Cerebellar nuclear complex (tissue), 1 donor: ENCODE results near the gene CRLF1.
"Not testable (repeated sequence)": the region's sequence is repeated elsewhere in the genome, so short reads cannot be mapped to it uniquely, and the experiment has no call there.

Experiments used
- DNase-seq, 2 experiments: peaks; one replicate each; lab custom pipeline; 2025; lab: John Stamatoyannopoulos, UW

The CRLF1 gene

DNA sequence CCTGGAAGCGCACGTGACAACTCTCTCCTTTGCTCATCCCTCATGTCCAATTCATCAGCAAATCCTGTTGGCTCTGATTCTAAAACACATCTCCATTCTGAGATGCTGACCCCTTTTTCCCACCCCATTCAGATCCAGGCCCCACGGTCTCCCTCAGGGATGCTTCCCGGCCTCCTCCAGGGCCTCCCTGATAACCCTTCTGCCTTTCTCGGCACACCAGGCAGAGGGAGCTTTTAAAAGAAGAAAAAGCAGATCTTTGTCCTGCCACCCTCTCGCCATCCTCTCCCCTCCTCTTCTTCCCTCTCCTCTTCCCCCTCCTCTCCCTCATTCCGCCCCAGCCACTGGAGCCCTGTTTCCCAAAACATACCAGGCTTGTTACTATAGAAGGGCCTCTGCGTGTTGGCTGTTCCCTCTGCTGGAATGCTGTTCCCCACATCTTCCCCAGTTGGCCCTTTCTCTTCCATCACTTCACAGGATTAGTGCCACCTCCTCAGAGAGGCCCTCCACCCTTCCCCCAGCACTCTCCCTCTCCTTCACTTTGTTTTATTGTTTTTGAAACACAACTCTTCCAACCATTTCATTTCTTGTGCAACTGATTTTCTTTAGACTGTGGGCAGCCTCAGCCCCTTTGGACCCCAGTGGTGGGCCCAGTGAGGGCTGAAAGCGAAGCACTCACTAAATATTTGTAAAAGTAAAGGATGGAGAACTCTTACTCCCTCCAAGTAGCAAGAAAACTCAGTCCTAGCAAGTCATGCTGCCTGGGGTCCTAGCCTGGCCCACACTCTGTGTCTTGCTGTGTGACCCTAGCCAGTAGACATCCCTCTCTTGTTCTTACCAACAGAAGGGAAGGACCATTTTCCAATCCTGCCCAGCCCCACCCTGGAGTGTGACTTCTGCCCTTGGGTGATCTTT lies 2.5 kb upstream of the CRLF1 start:
- DNase-seq, result no peak

DNA sequence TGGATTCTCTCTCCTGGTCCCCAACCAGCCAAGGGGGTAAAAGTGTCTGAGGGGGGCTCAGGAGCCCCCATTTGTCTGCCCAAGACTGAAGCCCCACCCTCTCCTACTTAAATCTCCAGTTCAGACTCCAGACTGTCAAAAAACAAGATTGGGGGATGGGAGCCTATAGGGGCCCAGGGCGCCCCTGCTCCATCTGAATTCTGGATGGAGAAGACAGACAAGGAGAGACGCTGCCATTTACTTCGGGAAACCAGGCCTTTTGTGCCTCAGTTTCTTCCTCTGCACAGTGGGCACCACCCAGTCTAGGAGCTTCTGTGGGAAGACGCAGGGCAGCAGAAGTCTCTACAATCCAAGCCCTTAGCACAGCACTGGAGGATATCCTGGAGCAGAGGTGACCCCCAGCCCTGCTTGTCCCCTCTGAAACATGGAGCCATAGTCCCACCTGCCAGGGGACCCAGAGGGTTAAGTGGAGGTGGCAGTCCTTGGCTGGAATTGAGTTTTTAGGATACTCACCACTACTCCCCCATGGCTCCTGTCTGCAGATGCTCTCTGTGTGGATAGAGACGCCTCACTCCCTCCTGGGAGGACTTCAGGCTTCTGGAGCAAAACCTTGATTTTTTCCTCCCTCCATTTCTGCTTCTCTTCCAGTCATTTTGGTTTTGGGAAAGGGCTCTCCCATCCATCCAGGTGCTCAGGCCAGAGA lies 1.7 kb upstream of the CRLF1 start:
- no peak for DNase-seq

DNA sequence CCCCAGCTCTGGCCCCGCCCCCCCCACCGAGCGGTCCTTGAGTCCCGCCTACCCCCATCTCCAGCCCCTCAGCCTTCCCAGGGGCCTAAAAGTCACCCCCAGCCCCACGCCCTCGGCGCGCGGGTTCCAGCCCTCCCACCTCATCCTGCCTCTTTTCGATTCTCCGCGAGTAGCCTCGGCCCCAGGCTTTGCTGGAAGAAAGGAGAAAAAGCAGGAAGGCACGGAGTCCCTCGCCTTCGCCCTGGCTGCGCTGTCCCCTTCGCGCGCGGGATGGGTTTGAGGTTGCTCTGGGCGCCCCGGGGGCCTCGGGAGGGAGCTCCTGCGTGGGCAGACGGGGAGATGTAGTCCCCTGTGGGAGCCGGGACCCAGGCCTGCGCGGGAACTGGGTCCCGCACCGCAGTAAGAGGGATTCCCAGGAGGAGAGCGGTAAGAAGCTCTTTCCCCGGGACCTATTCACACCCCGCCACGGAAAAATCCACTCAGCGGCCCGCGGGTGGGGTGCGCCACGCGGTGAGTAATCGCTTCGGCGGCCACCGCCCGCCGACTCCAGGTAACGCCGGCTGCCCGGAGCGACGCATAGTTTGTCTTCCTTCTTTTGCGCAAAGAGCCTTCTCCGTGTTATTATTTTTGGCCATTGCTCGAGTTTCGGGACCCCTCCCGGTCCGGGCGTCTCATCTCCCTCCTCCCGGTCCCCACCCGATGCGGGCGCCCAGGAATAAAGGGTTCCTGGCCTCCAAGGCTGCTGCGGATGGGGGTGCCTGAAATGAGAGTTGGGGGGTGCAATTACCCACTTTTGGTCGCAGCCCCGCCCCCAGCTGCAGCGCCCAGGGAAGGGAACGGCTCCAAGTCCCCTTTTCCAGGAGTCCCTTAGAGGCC lies 865 bp upstream of the CRLF1 start:
- DNase-seq, result no peak

DNA sequence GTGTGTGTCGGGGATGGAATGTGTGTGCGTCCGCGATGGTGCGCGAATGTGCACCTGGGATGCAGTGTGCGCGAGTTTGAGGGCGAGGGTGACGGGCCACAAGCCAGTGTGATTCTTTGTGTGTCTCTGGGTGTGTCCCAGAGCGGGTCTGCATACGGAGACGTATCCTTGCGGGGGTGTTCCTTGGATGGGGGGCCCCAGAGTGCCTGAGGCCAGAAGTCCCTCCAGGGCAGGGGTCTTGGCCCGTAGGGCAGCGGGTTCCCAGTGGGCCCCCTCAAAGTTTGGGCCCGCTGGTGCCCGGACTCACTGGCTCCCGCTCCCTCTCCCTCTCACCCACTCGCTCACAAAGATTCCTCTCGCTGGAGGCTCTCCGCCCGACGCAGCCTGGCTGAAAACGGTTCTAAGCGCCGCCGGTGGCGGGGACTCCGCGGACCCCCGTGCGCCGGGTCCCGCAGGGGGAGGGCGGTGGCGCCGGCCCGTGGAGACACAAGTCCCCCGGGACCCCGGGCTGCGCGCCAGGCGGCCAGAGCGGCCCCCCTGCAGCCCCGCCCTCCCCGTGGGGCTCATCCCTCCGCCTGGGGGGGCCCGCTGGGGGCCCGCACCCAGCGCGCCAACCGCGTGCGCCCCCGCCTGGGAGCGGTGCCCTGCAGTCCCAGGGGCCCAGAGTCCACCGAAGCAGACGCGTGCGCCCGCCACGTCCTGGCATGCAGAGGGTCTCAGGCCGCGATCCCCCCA lies 886 bp downstream of the CRLF1 start:
- DNase-seq, result no peak

DNA sequence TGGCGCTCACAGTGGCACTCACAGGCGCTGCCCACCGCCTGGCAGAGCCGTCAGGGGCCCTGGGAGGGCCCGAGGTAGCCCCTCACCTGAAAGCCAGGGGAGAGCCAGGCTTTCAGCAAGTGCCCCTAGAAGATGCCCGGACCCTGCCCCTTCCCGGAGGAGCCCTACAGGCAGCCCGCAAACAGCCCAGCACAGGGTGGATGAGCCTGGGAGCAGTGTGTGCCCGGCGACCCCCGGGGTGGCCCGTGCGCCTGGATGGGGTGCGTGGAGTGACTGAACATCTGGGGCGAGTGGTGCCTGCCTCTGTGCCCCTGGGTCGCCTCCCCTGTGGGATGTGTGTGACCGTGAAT lies 1.4 kb downstream of the CRLF1 start:
- no peak for DNase-seq

DNA sequence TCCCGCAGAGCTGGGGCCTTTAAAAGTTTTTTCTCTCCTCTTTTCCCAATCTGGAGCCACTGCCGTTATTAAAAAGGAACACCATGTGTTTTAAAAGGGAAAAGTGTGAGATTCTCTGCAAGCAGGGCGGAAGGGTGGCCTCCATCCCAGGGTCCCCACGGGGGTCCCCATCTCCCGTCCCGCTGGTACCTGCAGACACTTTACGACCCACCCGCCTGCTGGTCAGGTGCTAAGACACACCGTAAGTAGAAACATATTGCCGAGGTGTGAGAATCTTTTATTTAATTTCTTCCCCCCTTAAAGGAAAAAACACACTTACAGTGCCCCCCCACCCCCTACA lies 1.8 kb downstream of the CRLF1 start:
- DNase-seq, result no peak

DNA sequence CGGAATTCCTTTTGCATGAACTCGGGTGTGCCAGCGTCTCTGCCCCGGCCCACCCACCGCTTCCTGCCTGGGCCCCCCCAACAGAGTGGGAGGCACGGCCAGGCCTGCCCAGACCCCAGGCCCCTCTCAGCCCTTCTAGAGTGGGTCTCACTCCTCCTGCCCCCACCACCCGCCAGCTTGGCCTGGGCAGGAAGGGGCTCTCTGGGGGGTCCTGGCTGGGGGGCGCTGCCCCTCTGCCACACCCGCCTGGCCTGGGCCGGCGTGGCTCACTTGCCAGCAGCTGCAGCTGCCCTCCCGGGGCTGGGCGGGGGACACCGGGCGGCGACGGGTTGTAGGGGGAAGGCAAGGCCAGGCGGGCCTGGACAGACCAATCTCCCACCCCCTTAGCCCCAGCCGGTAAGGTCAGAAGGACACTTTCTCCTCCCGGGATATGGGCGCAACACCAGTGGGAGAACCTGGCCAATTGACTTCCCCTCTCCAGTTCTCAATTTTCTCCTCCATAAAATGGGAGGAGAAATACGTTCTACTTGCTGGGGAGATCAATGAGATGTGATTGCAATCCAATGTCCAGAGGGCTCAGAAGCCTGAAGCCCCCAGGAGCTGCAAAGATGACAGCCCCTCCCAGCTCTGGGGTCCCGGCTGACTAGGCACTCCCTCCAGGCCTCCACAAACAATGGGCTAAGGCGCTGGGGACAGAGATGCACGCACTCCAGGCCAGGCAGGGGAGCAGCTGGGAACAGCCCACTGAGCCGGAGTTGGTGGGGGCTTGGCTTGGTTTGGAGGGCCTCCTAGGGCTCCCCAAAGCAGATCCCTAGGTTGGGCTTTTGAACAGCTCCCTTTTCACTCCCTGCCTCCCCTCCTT lies 2.4 kb downstream of the CRLF1 start:
- DNase-seq, result no peak

DNA sequence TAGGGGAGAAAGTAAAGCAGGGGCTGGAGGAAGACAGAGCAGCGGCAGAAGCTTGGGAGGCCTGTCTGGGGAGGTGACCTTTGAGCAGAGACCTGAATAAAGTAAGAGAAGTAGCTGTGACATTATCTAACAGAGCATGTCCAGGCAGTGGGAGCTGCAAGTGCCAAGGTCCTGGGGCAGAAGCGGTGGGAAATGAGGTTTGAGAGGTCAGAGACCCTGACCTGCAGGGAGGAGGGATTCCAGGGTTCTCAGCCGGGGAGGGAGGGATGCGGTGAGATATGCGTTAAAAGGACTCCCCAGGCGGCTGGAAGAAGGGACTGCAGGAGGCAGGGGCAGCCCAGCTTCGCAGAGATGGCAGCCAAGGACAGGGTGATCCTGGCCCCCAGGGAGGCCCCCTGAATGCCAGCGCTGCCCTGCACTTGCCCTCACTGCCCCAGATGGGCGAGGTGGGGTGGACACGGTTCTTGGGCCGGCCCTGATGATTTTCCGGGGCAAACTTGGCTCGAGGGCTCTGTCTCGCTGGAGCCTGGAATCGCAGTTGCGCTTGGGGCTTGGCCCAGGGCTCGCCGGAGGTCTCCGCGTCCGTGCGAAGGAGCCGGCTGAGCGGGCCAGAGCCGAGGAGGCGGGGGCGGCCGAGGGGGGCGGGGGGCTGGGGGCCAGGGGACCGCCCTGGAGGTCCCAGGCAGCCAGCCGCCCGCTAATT lies 3.2 kb downstream of the CRLF1 start:
- DNase-seq, result no peak

DNA sequence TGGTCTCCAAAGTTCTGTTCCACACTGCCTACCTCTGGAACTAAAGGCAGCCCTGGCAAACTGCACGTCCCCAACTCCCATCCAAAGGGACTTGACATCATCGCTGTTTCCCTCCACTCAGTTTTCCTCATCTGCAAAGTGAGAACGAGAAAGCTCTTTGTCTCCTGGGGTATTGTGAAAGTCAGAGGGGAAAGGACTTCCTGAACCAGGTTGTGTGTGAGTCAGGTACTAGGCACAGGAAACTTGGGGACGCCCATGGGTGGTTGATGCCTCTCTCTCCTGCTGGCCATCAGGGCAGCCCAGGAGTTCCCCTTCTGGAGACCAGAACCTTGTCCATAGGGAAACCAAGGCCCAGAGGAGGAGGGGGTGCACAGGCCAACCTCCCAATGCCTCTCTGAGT lies 4.7 kb downstream of the CRLF1 start:
- DNase-seq, result no peak

DNA sequence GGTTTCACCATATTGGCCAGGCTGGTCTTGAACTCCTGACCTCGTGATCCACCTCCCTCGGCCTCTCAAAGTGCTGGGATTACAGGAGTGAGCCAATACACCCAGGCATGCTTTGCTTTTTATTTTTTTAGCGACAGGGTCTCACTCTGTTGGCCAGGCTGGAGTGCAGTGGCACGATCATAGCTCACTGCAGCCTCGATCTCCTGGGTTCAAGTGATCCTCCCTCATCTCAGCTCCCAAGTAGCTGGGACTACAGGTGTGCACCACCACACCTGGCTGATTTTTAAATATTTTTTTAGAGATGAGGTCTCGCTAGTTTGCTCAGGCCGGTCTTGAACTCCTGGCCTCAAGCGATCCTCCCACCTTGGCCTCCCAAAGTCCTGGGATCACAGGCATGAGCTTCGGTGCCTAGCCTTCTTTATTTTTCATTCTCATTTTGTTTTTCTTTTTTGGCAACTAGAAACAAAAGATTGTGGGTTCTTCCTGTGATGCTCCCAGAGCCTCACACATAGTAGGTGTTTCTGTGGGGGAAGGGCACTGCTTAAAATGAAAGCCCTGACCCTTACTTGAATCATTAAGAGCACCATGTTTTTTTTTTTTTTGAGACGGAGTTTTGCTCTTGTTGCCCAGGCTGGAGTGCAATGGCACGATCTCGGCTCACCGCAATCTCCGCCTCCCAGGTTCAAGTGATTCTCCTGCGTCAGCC lies 5.8 kb downstream of the CRLF1 start:
- not testable (repeated sequence) for DNase-seq

DNA sequence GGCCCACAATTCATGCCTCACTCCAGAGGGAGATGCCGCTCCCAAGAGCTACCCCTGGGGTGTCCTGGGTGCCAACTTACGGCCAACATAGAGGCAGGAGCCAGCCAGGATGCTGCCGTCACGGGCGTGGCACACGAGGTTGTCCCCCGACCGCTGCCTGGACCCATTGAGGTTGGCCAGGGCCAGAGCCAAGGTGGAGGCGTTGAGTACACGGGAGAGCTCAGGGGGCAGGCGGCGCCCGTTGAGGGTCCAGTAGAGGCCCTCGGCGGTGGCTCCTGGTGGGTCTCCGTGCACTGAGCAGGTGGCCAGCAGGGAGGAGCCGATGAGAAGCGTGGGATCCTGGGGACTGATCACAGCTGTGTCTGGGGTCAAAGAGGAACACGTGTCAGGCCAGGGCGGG lies 7.1 kb downstream of the CRLF1 start:
- no peak for DNase-seq

DNA sequence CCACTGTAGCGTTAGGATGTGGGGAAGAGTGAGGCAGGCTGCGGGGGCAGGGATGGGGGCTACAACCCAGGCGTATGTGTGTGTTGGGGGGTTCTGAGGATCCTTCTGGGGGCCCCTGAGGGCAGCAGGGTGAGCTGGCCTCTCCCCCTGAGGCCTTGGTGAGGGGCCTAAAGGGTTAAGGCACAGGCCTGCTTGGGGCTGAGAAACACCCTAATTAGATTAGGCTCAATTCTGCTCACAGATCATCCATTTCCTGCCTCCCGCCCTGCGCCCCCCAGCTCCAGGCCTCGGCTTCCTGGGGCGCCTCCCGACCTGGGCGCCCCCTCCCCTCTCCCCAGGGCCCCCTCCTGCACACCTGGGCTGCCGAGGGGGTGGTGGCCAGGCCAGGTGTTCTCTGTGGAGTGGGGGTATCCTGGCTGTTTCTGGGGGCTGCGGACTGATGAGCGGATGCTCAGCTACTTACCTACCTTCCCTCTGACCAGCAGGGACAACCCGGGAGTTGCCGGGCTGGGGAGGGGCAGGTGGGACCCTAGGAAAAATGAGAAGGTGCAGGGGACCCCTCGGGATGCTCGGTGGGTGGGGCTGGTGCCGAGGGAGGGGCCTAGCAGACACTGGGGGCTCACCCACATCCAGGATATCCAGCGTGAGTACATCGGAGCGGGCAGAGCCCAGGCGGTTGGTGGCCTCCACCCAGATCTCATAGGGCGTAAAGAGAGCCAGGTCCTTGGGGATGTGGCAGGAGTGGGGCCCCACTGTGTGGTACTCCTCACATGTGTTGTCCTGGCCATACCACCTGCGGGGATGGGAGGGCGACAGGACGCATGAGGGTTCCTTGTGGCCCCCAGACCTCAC lies 8.6 kb downstream of the CRLF1 start:
- DNase-seq, result no peak

DNA sequence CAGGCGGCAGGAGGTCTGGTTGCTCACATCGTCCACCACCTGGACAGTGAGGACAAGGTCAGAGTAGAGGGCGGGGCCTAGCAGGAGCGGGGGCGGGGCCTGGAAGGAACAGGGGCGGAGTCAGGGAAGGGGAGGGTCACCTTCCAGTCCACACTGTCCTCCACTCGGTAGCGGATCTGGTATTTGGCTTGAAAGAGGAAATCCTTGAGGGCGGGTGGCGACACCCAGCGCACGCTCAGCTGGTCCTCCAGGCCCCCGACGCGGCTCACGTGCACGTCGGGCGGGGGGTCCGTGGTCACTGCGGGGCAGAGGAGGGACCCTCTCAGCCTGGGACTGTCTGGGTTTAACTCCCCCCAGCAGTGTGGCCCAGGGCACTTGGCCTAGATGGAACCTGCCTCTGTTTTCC lies 9.8 kb downstream of the CRLF1 start:
- no peak for DNase-seq

DNA sequence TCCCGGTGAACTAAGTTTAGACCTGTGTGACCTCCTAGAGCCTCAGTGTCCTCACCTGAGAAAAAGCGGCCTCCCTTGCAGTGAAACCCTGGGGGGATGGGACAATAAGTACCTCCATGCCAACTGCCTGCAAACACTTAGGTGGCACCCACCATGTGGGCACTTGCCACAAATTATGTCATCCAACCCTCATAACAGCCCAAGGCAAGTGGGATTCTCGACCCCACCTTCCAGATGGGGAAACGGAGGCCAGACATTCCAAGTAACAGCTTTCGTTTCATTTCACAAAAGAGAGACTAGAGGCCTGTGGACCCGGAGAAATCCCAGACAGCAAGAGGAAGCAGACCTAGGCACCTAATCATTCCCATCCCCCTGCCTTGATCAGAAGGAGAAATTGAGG lies 11.1 kb downstream of the CRLF1 start:
- DNase-seq, result no peak

DNA sequence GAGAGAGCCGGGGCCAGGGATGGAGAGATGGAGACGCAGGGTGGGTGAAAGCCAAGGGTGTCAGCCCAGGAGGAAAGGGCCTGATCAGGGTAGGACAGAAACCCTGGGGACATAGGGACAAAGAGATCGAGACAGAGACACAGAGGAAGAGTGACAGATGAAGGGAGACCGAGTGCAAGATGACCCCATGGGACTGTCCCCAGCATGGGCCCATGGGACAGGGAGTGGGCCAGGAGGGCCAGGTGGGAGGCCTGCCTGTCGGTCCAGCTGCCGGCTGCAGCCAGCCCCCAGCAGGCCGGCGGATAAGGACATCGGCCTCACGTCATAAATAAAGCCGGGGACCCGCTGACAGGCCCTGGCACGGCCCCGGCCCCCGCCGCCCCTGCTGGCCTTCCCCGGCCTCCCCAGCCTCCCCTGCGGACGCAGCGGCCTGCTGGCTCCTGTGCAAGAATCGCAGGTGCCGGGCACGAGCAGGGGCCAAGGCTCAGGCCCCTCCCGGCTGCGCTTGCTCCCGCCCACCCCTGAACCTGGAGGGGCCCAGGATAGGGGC lies 11.7 kb downstream of the CRLF1 start:
- DNase-seq, result no peak

DNA sequence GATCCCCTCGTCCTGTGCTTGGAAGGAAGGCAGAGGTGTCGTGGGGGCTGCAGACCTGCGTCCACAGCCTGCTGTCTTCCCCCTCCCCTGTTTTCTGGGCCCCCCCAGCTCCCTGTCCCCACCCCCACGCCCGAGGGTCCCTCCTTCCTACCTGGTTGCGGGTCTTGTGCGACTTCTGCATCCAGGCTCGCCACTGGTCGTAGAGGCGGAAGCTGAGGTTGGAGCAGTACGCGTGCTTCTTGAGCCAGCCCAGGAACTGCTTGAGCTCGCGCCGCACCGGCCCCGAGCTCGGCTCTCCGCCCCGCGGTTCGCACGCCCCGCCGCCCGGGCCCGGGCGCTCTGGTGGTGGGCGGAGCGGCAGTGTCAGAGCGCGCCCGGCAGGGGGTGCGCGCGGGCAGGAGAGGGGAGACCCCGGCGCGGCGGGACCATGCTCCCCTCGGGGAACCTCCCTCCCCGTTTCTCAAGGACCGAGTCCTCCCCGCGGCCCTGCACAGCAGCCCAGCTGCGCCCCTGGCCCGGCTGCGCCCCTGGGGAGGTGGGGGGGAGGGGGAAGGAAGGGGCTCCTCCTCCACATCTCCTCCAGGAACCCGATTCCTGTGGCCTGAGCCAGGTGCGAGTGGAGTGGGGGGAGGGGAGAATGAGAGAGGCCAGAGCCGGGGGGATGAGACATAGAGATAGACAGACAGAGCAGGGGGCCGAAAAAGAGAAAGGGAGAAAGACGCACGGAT lies 12.3 kb downstream of the CRLF1 start:
- DNase-seq, result no peak

DNA sequence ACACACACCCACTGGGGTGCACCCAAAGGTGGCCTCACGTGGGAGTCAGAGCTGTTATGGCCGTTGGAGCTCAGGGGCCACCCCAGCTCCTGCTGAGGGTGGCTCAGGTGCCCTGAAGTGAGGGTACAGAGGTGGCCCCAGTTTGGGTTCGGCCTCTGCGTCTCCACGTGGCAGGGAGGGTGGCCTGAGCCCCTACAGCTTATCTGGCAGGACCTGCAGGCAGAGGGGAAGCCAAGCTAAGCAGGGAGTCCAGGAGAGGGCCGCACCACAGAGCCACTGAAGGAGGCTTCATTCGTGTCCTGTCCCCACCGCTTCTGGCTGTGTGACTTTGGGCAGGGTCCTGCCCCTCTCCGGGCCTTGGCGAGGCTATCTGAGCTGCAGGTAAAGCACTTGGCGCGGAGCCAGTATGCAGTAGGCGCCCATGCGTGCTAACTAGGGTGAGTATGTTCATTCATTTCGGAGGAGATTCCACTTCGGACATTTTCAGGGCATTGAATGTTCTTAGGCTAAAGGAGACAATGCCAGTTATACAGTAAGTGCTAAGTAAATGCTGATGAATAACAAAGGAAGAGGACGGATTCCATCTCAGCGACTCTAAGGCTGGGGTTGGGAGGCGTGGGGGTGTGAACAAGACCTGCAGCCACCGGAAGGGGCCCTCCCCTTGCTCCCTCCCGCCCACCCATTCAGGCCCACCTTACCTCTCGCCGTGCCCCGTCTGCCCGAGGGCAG lies 13.1 kb downstream of the CRLF1 start:
- no peak for DNase-seq
